ENCODE measurements around the gene TMEM45A.
"Not testable (repeated sequence)": the region's sequence is repeated elsewhere in the genome, so short reads cannot be mapped to it uniquely, and the experiment has no call there.

TMEM45A gene

DNA sequence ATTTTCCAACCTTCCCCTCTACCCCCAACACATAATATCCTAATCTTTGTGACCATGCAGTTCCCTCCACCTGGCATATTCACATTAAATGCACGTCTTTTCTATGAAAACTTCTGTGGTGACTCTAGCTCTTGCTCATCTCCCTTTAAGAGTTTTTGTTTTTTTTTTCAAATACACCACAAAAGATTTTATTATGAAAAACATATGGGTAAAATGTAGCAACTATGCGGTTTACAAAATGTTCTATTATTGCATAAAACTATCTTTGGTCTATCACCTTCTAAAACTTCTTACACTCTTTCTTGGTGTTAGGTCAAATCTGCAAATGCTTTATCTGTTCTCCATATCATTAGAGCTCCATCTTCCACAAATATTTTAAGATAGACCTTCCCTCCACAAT, 78.4 kb downstream of the TMEM45A start:
- Histone ChIP-seq H3K4me1 (ENCODE audit: control insufficient read depth, insufficient read depth, low read length) (no peaks in the 10 kb centered on the region), H3K36me3 (ENCODE audit: control insufficient read depth, insufficient read depth, low read length) (no peaks in the 10 kb centered on the region), H3K27ac (ENCODE audit: low read depth, low read length) (no peak overlapping the region), H3K27me3 (ENCODE audit: control insufficient read depth, insufficient read depth, low read length) (no peaks in the 10 kb centered on the region), H3K9ac (ENCODE audit: low read length) (no peak overlapping the region), H3K4me3 (ENCODE audit: low read length) (no peak overlapping the region)

DNA sequence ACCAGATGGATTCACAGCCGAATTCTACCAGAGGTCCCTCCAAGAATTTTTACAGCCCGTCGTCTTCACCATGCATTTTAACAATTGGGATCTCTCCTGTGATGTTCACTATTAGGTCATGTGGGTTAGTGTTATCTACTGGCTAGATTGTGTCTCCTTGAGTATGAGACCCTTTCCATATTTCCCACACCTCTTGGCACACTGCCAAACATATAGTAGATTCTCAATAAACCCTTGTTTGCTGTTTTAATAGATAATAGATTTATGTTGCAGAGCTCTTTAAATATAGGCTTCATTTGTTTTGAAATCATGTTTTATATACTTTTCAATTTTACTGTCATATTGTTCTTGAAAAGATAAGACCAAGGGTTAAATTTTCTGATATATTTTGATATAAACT, 82.1 kb downstream of the TMEM45A start:
- Histone ChIP-seq H3K4me3 (ENCODE audit: low read length) (no peak overlapping the region), H3K27ac (ENCODE audit: low read depth, low read length) (no peak overlapping the region), H3K9ac (ENCODE audit: low read length) (no peak overlapping the region), H3K27me3 (ENCODE audit: control insufficient read depth, insufficient read depth, low read length) (no peaks in the 10 kb centered on the region), H3K36me3 (ENCODE audit: control insufficient read depth, insufficient read depth, low read length) (no peaks in the 10 kb centered on the region), H3K4me1 (ENCODE audit: control insufficient read depth, insufficient read depth, low read length) (no peaks in the 10 kb centered on the region)

DNA sequence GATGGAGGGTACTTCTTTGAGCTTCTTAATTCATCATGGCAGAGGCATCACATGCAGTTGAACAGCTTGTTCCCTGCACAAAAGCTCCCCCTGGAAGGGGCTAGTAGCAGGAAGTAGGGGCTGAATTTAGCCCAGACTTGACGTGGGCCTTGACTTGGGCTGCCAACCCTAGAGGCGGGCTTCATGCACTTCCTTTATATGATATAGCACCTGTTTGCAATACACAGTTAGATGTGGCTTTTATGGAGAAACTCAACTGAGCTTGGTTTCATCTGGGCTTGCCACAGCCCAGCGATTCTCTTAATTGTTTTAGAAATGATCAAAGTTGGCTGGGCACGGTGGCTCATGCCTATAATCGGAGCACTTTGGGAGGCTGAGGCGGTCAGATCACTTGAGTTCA, 83.3 kb downstream of the TMEM45A start:
- Histone ChIP-seq H3K27ac (ENCODE audit: low read depth, low read length) (no peak overlapping the region), H3K27me3 (ENCODE audit: control insufficient read depth, insufficient read depth, low read length) (no peaks in the 10 kb centered on the region), H3K9ac (ENCODE audit: low read length) (no peak overlapping the region), H3K4me3 (ENCODE audit: low read length) (no peak overlapping the region), H3K4me1 (ENCODE audit: control insufficient read depth, insufficient read depth, low read length) (no peaks in the 10 kb centered on the region), H3K36me3 (ENCODE audit: control insufficient read depth, insufficient read depth, low read length) (no peaks in the 10 kb centered on the region)

DNA sequence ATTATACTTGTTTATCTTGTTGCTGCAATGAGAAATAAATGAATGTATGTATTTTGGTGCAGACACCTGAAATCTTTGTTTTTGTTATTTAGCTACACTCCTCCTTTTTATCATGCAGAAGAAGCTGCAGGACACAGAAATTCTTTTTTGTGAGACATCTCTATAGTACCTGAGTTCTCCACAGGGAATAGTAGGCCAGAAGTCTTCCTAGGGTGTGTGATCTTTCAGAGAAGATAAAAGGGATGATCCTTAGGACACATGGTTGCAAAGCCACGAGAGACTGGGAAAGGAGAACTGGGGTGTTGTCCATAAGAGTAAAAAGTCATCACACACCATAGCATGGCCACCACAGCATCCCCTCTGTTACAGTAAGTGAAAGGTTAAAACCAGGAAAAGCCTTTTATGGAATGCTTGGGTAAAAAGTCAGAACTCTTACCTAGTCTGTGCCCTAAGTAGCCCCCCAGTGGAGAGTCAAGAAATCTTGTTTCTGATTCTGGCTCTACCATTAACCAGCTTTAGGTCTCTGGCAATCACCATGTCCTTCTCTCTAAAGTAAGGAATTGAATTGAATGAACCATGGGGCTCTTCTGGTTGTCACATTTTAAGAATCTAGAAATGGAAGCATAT, 85.1 kb downstream of the TMEM45A start:
- Histone ChIP-seq H3K27ac (ENCODE audit: low read depth, low read length) (no peak overlapping the region), H3K4me1 (ENCODE audit: control insufficient read depth, insufficient read depth, low read length) (no peaks in the 10 kb centered on the region), H3K4me3 (ENCODE audit: low read length) (no peak overlapping the region), H3K36me3 (ENCODE audit: control insufficient read depth, insufficient read depth, low read length) (no peaks in the 10 kb centered on the region), H3K27me3 (ENCODE audit: control insufficient read depth, insufficient read depth, low read length) (no peaks in the 10 kb centered on the region), H3K9ac (ENCODE audit: low read length) (no peak overlapping the region)

DNA sequence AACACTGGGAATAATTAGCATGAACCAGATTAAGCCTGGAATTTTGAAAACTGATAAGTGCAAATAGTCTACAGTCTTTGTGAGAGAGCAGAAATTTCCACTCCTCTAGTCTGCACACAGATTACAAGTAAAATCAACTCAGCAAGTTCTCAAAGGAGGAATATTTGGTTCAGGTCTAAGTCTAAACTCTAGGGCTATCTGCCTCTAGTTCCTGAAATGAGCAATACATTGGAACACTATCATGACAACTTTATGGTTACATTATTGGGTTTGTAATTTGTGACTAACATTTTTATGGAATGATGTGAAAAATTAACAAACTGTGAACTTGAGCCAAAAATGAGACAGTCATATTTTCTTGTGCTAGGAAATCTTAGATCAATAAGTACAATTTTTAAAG, 86.2 kb downstream of the TMEM45A start:
- H3K4me3 ChIP-seq (ENCODE audit: low read length) = no peak overlapping the region
- no peaks in the 10 kb centered on the region for H3K4me1 ChIP-seq (ENCODE audit: control insufficient read depth, insufficient read depth, low read length)
- H3K27me3 ChIP-seq (ENCODE audit: control insufficient read depth, insufficient read depth, low read length) = no peaks in the 10 kb centered on the region
- H3K36me3 ChIP-seq (ENCODE audit: control insufficient read depth, insufficient read depth, low read length) = no peaks in the 10 kb centered on the region
- no peak overlapping the region for H3K9ac ChIP-seq (ENCODE audit: low read length)
- no peak overlapping the region for H3K27ac ChIP-seq (ENCODE audit: low read depth, low read length)

DNA sequence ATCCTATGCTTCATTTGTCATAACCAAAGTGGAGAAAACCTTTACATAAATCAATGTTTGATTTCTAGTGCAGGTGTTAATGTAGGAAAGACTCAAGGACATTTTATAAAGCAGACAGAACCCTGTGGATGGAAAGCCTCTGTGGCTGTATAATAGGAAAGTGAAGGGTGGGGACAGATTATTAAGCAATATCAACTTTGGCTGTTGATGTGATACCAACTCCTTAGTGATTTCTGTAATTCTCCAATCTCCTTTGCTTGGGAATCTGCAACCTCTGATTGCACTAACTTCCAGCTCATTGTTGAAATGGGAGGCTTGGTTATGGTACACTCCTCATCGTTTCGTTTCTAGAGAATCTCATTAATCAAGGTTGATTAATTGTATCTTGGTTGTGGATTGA, 87.7 kb downstream of the TMEM45A start:
- H3K4me1 ChIP-seq (ENCODE audit: control insufficient read depth, insufficient read depth, low read length) = no peaks in the 10 kb centered on the region
- H3K27me3 ChIP-seq (ENCODE audit: control insufficient read depth, insufficient read depth, low read length) = no peaks in the 10 kb centered on the region
- no peak overlapping the region for H3K27ac ChIP-seq (ENCODE audit: low read depth, low read length)
- H3K9ac ChIP-seq (ENCODE audit: low read length) = no peak overlapping the region
- no peak overlapping the region for H3K4me3 ChIP-seq (ENCODE audit: low read length)
- H3K36me3 ChIP-seq (ENCODE audit: control insufficient read depth, insufficient read depth, low read length) = no peaks in the 10 kb centered on the region

DNA sequence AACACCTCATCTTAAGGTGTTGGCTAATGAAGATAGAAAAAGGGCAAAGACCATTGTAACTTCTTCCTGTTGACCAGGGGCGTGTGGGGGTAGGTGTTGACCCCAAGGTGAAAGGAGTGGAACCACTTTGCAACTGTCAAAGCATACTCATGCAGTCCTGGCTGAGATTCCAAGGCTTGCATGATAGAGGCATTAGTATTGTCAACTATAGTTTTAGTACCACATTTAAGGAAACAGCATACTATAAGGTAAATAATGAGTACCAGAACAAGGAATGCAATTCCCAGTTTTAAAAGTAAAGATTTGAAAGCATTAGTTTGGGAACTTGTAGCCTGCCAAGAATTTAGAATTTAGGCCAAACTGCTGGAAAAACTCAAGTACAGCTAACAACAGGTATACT, 89.2 kb downstream of the TMEM45A start:
- Histone ChIP-seq H3K4me3 (ENCODE audit: low read length) (no peak overlapping the region), H3K27me3 (ENCODE audit: control insufficient read depth, insufficient read depth, low read length) (no peaks in the 10 kb centered on the region), H3K27ac (ENCODE audit: low read depth, low read length) (no peak overlapping the region), H3K4me1 (ENCODE audit: control insufficient read depth, insufficient read depth, low read length) (no peaks in the 10 kb centered on the region), H3K9ac (ENCODE audit: low read length) (no peak overlapping the region), H3K36me3 (ENCODE audit: control insufficient read depth, insufficient read depth, low read length) (no peaks in the 10 kb centered on the region)

DNA sequence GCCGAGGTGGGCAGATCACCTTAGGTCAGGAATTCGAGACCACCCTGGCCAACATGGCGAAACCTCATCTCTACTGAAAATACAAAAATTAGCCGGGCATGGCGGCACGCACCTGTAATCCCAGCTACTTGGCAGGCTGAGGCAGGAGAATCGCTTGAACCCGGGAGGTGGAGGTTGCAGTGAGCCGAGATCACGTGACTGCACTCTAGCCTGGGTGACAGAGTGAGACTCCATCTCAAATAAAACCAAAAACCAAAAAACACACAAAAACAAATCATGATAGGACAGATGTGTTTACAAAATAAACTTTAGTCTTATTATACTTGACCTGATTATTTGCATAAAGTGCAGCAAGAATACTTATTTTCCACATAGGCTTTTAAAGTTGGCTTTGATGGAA, 89.7 kb downstream of the TMEM45A start:
- not testable (repeated sequence) for H3K9ac ChIP-seq (ENCODE audit: low read length); H3K36me3 ChIP-seq (ENCODE audit: control insufficient read depth, insufficient read depth, low read length); H3K27me3 ChIP-seq (ENCODE audit: control insufficient read depth, insufficient read depth, low read length); H3K4me3 ChIP-seq (ENCODE audit: low read length); H3K4me1 ChIP-seq (ENCODE audit: control insufficient read depth, insufficient read depth, low read length); H3K27ac ChIP-seq (ENCODE audit: low read depth, low read length)

DNA sequence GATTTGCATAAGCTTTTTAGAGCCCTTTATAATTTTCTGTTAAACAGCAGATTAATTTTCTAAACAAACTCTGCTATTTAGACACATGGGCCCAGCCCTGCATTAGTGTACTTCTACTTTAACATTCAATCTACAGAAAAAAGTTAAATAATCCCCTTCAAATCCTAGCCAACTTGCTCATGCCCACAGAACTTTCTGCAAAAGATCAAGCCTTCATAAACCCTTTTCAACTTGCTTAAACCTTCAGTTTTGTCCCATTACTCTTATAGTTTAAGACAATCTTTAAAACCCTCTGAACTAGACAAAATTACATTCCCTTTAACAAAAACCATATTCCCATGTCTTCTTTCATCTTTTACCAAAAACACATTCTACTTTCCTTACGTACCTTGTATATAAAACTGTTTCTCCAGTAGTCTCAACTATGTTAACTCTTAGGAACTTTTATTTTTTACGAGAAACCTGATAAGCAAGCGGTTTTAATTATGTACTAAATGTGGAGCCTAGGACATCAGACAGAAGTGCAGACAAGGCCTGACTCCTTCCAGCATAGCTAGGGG, 91.8 kb downstream of the TMEM45A start:
- Histone ChIP-seq H3K9ac (ENCODE audit: low read length) (no peak overlapping the region), H3K27me3 (ENCODE audit: control insufficient read depth, insufficient read depth, low read length) (no peaks in the 10 kb centered on the region), H3K4me3 (ENCODE audit: low read length) (no peak overlapping the region), H3K36me3 (ENCODE audit: control insufficient read depth, insufficient read depth, low read length) (no peaks in the 10 kb centered on the region), H3K27ac (ENCODE audit: low read depth, low read length) (no peak overlapping the region), H3K4me1 (ENCODE audit: control insufficient read depth, insufficient read depth, low read length) (no peaks in the 10 kb centered on the region)

DNA sequence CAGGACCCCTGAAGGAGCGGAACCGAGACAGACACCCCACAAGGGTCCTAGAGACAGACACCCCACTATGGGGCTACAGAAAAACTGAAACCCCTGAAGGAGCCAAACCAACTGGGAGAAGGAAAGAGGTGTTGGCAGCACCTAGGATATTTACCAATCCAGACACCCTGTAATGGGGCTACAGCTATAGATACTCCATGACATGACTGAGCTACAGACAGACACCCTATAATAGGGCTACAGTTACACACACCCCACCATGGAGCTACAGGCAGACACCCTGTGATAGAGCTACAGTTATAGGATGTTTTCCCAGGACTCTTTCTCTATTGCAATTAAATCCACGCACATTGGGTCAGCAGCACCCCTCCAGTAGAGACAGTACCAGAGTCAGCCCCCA, 94.4 kb downstream of the TMEM45A start:
- Histone ChIP-seq H3K36me3 (ENCODE audit: control insufficient read depth, insufficient read depth, low read length) (no peaks in the 10 kb centered on the region), H3K9ac (ENCODE audit: low read length) (no peak overlapping the region), H3K27ac (ENCODE audit: low read depth, low read length) (no peak overlapping the region), H3K27me3 (ENCODE audit: control insufficient read depth, insufficient read depth, low read length) (no peaks in the 10 kb centered on the region), H3K4me3 (ENCODE audit: low read length) (no peak overlapping the region), H3K4me1 (ENCODE audit: control insufficient read depth, insufficient read depth, low read length) (no peaks in the 10 kb centered on the region)

DNA sequence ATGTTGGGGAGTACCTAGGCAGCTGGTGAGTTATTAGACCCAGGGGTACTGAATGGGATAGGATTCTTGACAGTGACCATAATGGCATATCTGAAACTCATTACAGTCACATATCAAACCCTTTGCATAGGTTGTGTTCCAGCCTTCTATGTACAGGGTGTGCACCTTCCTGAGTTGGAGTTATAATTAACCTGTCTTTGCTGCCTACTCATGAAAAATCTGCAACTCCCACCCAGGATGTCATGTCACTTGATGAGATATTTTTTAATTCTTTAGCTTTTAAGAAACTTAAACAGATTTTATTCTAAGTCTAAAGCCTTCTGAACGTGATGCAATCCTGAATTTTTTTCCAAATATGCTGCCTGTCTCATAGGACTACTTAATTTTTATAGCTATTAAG, 95.8 kb downstream of the TMEM45A start:
- Histone ChIP-seq H3K27ac (ENCODE audit: low read depth, low read length) (no peak overlapping the region), H3K9ac (ENCODE audit: low read length) (no peak overlapping the region)

DNA sequence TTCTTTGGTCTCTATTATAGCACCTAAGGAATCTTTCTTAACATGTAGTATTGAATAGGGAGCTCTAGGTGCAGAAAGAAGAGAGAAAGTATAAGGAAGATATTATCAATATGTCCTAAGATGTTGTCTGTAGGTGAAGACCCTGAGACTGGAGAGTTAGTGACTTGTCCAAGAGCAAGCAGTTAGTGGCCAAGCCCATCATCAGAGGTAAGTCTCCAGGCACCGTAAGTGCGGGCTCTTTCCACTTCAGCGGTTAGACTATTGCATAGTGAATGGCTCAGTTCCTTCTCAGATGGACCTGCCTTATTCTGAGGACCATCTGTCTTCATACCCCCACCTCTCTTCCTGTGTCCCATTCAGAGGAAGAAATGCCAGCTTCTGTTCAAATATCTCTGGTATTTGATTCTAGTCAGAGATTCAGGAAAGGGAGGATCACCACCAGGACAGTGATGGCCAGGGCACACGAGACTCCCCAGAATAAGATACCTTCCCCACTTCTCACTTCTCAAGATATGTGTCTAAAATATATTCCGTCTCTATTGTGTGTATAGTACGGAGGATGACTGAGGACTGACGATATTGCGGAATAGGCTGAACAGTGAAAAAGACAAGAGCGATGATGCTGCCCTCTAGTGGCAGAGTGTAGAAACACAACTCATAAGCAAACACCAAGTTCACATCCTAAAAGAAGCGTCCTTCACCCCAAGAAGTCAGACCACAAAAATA, 97.9 kb downstream of the TMEM45A start:
- Histone ChIP-seq H3K27me3 (ENCODE audit: control insufficient read depth, insufficient read depth, low read length) (no peaks in the 10 kb centered on the region), H3K27ac (ENCODE audit: low read depth, low read length) (no peak overlapping the region), H3K36me3 (ENCODE audit: control insufficient read depth, insufficient read depth, low read length) (no peaks in the 10 kb centered on the region), H3K9ac (ENCODE audit: low read length) (no peak overlapping the region), H3K4me1 (ENCODE audit: control insufficient read depth, insufficient read depth, low read length) (no peaks in the 10 kb centered on the region), H3K4me3 (ENCODE audit: low read length) (no peak overlapping the region)

More for the DNA sequence above, 95.8 kb downstream of the TMEM45A start:
- no peaks in the 10 kb centered on the region for H3K4me1 ChIP-seq (ENCODE audit: control insufficient read depth, insufficient read depth, low read length)
- H3K36me3 ChIP-seq (ENCODE audit: control insufficient read depth, insufficient read depth, low read length) = no peaks in the 10 kb centered on the region
- no peak overlapping the region for H3K4me3 ChIP-seq (ENCODE audit: low read length)
- no peaks in the 10 kb centered on the region for H3K27me3 ChIP-seq (ENCODE audit: control insufficient read depth, insufficient read depth, low read length)

DNA sequence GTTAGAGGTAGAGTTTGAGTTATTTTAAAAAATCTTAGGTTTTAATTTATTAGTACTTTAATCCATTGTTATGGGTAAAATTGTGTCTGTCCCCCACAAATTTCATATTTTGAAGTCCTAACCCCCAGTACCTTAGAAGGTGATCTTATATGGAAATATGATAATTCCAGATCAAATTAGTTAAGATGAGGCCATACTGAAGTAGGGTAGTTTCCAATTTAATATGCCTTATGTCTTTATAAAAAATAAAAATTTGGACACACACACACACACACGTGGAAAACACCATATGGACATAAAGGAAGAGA, 98.4 kb downstream of the TMEM45A start:
- no peak overlapping the region for H3K27ac ChIP-seq (ENCODE audit: low read depth, low read length)
- no peak overlapping the region for H3K9ac ChIP-seq (ENCODE audit: low read length)
- H3K36me3 ChIP-seq (ENCODE audit: control insufficient read depth, insufficient read depth, low read length) = no peaks in the 10 kb centered on the region
- no peaks in the 10 kb centered on the region for H3K4me1 ChIP-seq (ENCODE audit: control insufficient read depth, insufficient read depth, low read length)
- no peaks in the 10 kb centered on the region for H3K27me3 ChIP-seq (ENCODE audit: control insufficient read depth, insufficient read depth, low read length)
- H3K4me3 ChIP-seq (ENCODE audit: low read length) = no peak overlapping the region
